CD4-positive, alpha-beta T cell treated with Interleukin-1 beta for 1 hour (primary cell): ENCODE measurements around the gene CARS2.
A peak's percentile ranks its signal among the peaks of the same experiment; 100 is the strongest.
"Not testable (repeated sequence)": the region's sequence is repeated elsewhere in the genome, so short reads cannot be mapped to it uniquely, and the experiment has no call there.

Experiments
- DNase-seq, 2 donors: peaks; one replicate each; pipeline ENCODE4 v3.0.0-alpha.2; 2020 to 2022

Gene CARS2

GRCh38 chr13:110615322-110616102, 90.4 kb downstream of the CARS2 start, which contains the start of gene NAXD:
TSS of gene NAXD (plus strand) at chr13:110615545. CDS start at chr13:110615602, 57 bp downstream.
- peak; percentile 78 to 81 for DNase-seq

- no peak for DNase-seq
These were observed 91.0 kb downstream of the CARS2 start for GRCh38 chr13:110615005-110615321.

GRCh38 chr13:110610955-110611595, 94.8 kb downstream of the CARS2 start:
- peak in 1 of 2 donors; percentile 10 for DNase-seq

GRCh38 chr13:110607675-110608224, 98.2 kb downstream of the CARS2 start:
- DNase-seq, result no peak

GRCh38 chr13:110606281-110606680, 99.6 kb downstream of the CARS2 start:
- not testable (repeated sequence) for DNase-seq

- no peak for DNase-seq
These were observed 100.8 kb downstream of the CARS2 start for GRCh38 chr13:110605132-110605531.

GRCh38 chr13:110600980-110601379, 104.9 kb downstream of the CARS2 start:
- DNase-seq, result no peak

- no peak for DNase-seq
These were observed 105.6 kb downstream of the CARS2 start for GRCh38 chr13:110600261-110600819.

- no peak for DNase-seq
These were observed 108.8 kb downstream of the CARS2 start for GRCh38 chr13:110597041-110597689.

- peak in 1 of 2 donors; percentile 51 for DNase-seq
These were observed 112.3 kb downstream of the CARS2 start for GRCh38 chr13:110593430-110594130.

GRCh38 chr13:110592665-110593064, 113.3 kb downstream of the CARS2 start:
- DNase-seq, result no peak
